SIG-M5 (cell line): Measurements from ENCODE around the gene AKAP5.

Experiments
- DNase-seq: peaks from one replicate; lab custom pipeline; 2025; lab: John Stamatoyannopoulos, UW

Gene AKAP5, protein sequence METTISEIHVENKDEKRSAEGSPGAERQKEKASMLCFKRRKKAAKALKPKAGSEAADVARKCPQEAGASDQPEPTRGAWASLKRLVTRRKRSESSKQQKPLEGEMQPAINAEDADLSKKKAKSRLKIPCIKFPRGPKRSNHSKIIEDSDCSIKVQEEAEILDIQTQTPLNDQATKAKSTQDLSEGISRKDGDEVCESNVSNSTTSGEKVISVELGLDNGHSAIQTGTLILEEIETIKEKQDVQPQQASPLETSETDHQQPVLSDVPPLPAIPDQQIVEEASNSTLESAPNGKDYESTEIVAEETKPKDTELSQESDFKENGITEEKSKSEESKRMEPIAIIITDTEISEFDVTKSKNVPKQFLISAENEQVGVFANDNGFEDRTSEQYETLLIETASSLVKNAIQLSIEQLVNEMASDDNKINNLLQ

DNA sequence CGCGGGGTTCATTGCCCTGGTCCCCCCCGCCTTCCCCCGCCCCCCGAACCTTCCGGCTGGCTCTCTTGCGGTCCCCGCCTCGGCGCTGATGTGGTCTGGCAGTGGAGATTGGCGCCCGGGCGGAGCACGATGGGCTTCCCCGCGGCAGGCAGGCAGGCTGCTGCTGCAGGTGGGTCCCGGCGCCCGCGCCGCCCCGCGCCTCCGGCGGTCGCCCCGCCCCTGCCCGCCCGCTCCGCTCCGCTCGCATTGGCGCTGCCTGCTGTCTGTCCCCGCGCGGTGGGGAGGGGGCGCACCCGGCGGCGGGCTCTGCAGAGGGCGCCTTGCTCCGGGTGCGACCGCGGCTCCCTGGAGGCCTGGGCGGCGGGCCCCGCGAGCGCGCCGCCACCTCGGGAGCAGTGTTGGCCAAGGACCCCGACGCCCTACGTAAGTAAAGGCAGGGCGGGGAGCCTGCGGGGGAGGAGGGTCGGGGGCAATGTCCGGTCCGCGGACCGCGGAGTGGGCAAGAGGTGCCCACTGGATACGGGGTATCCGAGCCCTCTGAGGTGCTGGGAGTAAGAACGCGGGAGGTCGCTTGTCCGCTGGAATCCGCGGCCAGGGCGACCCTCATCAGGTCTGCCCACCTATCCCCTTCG lies at the start of gene AKAP5:
Gene AKAP5, plus strand, starts transcription at position 309 of the 632 bp plus-strand sequence. CDS start 2,896 bp downstream, outside the sequence.
- DNase-seq = no peak

GRCh38 chr14:64416348-64416932 lies 48.9 kb upstream of the AKAP5 start:
- DNase-seq = no peak

DNA sequence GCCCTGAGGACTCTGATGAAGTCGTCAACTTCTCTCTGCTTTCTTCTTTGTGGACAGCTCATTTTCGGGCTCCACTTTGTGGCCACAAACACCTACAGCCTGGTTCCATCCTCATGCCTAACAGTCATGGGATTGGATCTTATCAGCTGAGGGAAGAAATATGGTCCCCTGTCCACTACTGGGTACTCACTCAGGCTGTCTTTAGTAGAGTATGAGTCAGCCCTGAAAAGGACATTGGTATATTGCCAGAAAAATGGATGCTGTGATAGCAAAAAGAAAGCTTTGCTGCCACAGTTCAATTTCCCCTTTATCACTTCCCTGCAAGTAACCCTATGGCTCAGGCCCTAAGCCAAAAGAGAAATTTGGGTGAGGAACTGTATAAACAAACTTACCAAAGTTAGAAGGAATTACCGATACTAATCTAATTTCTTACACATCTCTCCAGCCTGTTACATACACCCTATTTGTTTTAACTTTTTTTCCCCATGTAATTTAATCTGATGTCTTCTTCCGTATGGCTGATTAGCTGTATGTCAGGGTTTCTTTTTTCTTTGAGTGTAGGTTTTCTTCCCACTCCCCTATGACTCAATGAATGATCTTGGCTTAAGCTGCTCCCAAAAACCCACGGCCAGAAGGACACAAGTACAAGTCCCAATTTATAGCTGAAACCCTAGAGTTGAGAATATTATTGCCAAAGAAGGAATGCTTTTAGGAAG lies 48.1 kb upstream of the AKAP5 start:
- DNase-seq = no peak

DNA sequence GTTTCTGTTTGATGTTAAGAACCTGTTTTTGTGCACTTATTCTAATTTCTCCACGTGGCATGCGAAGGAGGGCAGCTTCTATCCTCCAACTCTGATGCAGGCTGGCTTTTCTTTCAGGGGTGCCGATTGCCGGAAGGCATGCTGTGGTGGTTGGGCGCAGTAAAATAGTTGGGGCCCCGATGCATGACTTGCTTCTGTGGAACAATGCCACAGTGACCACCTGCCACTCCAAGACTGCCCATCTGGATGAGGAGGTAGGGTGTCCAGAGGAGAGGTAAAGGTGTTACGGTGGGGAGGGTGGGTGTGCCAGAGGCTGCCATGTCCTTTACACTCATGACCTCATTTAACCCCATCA lies 47.6 kb upstream of the AKAP5 start:
- no peak for DNase-seq

DNA sequence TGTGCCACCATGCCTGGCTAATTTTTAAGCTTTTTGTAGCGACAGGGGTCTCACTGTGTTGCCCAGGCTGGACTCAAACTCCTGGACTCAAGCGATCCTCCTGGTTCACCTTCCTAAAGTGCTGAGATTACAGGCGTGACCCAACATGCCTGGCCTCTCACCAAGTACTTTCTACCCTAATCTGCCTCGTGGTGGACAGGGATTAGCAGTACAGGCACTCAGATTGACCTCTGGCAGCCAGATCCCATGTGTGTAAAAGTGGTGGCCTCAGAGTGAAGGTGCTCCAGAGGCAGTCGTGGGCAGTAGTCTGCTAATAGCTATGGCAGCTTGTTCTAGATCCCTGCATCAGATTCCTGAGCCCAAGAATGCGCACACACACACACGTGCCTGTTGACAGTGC lies 46.3 kb upstream of the AKAP5 start:
- no peak for DNase-seq

DNA sequence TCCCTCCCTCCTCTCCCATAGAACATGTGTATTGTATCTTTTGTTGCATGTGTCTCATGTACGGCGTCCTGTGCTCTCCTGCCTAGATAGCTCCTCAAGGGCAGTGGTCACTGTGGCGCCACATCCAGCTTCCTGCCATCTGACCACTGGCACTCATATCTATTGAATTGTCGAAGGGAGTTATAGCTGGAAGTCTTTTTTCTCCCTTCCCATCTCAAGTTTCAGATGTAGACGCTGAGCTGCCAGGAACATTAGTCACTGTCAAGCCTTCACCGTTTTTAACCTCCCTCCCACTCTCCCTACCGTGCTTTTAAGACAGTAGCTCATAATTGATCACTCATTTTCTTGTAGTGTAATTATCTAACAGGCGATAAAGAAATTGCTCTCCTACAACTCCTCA lies 44.1 kb upstream of the AKAP5 start:
- no peak for DNase-seq

DNA sequence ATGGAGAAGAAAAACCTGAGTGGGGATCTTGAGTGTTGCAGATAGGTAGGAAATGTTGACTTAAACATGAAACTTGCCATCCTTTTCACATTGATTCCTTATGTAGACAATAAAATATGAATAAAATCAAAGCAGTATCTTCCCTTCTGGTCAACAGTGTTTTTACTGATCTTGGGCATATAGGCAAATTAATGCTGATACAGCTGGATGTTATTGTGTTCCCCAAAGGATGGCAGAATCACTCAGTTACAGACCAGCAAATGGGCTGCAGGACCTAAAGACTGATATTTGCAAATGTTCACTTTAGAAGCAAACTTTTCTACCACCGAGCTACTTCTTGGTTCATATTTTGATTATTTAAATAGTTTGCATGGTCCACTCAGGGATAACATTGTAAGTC lies 43.3 kb upstream of the AKAP5 start:
- DNase-seq = no peak

DNA sequence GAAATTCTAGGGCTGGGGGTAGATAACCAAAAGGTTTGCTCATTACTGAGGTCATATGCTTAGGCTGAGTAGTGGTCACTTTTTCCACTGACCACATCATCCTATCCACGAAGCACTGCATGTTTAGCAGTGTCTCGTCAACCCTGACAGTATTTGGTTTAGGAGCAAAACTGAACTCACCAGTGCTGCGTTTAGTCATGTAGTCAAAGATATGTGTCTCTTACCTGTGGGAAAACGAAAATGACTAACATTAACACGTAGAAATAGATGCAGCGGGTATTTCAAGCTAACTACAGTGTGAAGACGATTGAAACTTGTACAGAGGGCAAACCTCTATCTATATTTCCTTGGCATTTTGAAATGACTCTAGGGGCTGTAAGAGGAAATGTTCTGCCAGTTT lies 42.5 kb upstream of the AKAP5 start:
- DNase-seq = no peak

DNA sequence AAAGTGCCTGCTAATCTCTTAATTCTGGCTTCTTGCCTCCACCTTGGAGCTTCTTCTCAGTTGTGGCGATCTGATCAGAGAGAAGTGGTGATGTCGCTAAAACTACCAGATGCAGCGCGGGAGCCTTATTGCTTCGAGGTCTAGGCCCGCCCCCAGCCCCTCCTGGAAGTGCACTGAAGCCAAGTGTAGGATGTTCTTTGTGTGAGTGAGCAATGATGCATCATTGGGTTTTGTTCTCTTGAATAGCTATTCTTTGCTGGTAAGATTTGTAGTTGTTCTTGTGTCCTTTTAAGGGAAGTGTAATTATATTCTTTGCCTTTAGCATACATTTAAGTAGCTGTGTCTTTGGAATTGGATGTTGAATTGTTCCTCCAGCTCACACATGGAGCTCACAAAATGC lies 41.3 kb upstream of the AKAP5 start:
- DNase-seq = no peak

- no peak for DNase-seq
Observed at GRCh38 chr14:64434528-64434927, 30.8 kb upstream of the AKAP5 start.

- no peak for DNase-seq
Observed at GRCh38 chr14:64438181-64438841, 27.0 kb upstream of the AKAP5 start.

- DNase-seq = no peak
Observed at GRCh38 chr14:64439141-64439540, 26.2 kb upstream of the AKAP5 start.

GRCh38 chr14:64440494-64440893 lies 24.8 kb upstream of the AKAP5 start:
- no peak for DNase-seq

GRCh38 chr14:64442300-64442988 lies 22.9 kb upstream of the AKAP5 start:
- DNase-seq = no peak

DNA sequence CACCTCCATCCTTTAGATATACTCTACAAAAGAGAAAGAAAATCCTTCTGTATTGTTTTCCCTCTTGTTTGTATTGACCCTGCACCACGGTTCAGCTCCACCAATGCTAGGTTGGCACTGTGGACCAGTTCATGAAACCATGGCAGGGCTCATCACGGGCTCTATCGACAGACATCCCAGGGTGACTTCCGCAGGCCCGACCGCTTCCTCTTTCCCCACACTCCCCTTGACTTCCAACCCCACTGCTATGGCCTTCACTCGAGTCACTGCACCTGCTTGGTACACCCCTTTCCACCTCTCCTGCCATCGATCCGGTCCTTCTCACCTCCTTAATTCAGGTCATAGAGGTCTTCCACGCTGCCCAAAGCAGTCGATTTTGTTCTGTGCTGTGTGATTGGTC lies 21.2 kb upstream of the AKAP5 start:
- DNase-seq = no peak

DNA sequence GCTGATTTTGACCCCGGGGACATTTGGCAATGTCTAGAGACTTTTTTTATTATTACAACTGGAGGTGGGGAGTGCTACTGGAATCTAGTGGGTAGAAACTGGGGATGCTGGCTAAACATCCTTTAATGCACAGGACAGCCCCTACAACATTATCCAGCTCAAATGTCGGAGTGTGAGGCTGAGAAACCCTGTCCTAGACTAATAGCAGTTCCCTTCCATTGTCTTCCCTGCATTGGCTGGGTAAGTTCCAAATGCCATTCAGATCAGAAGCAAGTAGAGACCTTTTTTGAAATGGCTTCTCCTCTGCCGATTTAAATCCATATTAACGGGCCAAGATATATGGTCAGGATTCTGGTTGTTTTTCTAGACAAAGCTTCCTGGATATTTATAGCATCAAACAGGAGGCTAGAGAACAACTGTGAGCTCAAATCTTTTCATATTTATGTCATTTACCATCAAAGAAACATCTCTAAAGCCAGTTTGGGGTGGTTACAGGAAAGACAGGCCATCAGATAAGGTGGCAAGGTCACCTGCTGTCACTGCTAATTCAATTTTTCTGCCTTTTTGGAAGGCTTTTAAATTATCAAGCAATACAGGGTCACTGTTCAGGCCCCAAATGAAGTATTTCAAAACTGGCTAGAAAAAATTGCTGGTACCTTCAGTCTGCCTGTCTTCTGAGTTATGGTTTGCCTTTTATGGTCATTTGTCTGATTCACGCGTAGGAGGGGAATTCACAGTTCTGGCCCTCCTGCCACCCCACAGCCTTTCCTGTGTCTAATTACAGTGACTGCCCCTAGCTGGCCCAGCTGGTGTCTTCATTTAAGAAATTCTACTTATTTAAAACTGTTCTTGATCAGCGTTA lies 20.1 kb upstream of the AKAP5 start:
- DNase-seq = no peak

DNA sequence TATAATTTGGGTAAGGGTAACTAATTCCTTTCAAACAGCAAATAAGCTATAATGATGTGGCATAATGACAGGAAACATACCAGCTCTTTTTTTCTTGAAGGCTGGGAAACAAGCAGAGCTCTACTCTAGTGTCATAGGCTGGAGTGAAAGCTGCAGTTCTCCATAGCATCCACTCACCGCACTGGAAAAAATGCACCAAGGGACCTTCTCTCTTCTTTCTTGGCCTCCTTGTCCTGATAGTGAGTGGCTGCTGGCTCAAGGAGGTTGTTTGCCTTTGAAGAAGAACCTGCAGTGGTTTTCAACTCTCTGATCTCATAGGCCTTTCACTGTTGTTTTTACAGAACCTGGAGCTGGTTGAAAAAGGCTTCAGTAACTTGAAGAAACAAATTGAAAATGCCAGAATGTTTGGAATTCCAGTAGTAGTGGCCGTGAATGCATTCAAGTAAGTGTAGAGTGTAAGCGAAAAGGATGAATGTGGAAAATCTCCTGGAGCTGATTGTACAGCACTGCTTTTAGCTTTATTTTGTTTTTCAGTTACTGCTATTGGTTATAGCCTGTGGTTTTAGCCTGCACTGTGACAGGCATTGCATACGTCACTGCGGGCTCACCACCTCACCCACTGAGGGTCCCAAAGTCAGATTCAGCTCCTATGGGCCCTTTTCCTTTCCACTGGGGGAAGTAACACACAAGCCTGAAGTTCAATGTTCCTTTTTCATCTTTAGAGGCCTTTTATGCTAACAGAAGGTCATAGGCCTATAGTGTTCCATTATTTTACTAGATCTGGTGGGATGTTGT lies 17.2 kb upstream of the AKAP5 start:
- no peak for DNase-seq

DNA sequence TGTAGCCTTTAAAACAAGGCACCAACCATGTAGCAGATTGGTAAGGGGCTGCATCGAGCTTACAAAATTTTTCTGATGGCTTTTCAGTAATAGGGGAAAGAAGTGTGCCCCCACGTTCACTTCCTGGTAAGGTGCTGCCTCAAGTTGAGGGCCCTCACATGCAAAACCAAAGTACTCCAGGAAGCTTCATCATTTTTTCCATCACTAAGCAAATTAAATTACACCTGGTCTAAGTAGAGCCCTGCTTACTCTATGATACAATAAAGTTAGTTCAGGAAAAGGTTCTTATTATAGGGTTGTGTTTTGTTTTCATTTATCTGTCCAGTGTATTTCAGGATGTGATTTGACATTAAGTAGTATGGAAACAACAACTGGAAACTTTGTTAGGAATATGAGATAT lies 15.0 kb upstream of the AKAP5 start:
- no peak for DNase-seq

DNA sequence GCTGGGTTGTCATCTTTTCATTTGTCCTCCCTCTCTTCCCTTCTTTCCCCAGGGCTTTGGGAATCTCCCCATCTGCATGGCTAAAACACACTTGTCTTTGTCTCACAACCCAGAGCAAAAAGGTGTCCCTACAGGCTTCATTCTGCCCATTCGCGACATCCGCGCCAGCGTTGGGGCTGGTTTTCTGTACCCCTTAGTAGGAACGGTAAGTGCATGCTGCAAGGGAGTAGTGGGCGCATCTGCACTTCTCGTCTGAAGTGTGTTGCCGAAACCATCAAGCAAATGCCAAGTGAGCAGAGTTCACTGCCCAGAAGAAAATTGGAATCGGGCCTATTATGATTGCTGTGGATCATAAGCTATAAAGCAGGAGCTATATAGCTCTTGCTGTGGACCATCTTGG lies 10.6 kb upstream of the AKAP5 start:
- DNase-seq = no peak
